IMR-90 (cell line): Measurements from ENCODE around the gene FAM81A. TPM values are rescaled to one million over a fixed set of nuclear protein-coding genes. Genes with fewer than 3 reads are reported as not detected.

Experiments
- ATAC-seq: fragments of 200-7000 bp; cut with Tn5 transposase; 2 replicates; pipeline ENCODE4 v1.9.1; 2020; ENCODE audit warnings: low read depth, mild to moderate bottlenecking, moderate library complexity
- BruUV-seq: library from RNA; stranded (reverse); fragments of 400-500 nt; replicated peaks from 2 replicates; lab custom pipeline; 2021; lab: Mats Ljungman, UMichigan
- CTCF ChIA-PET: fragments of 300-600 bp; formaldehyde crosslinking; extraction: SDS; loops from one replicate; lab custom pipeline; 2021; ENCODE audit warnings: antibody characterized with exemption; lab: Yijun Ruan, JAX
- POLR2A ChIA-PET: fragments of 300-600 bp; sonication (Branson Sonifier 250); formaldehyde crosslinking; loops from one replicate; lab custom pipeline; 2022; ENCODE audit warnings: antibody characterized with exemption; ENCODE audit not compliant: unreplicated experiment; lab: Charles Lee
- DNase-seq: peaks from one replicate; pipeline ENCODE4 v3.0.0; 2013
- H2AFZ ChIP-seq: replicated peaks from 2 replicates; pipeline ENCODE3; 2013; ENCODE audit warnings: low read length, mild to moderate bottlenecking; ENCODE audit not compliant: poor library complexity
- H2AK5ac ChIP-seq: 2 replicates; pipeline ENCODE4 v1.6.1; 2013; ENCODE audit warnings: low read depth, low read length, inconsistent platforms
- H2AK9ac ChIP-seq: replicated peaks from 2 replicates; pipeline ENCODE3; 2013; ENCODE audit warnings: mild to moderate bottlenecking, low read depth, low read length, moderate library complexity; ENCODE audit not compliant: poor library complexity
- H2BK120ac ChIP-seq: 2 replicates; pipeline ENCODE4 v1.6.1; 2013; ENCODE audit warnings: low read depth, low read length, inconsistent platforms
- H2BK15ac ChIP-seq: 3 replicates; pipeline ENCODE4 v1.6.1; 2013; ENCODE audit warnings: low read depth, low read length, inconsistent platforms
- H2BK20ac ChIP-seq: 2 replicates; pipeline ENCODE4 v1.6.1; 2013; ENCODE audit warnings: low read depth, mild to moderate bottlenecking, inconsistent platforms, low read length, moderate library complexity
- H2BK5ac ChIP-seq: 2 replicates; pipeline ENCODE4 v1.6.1; 2013; ENCODE audit warnings: mild to moderate bottlenecking, low read depth, low read length, inconsistent platforms; ENCODE audit not compliant: poor library complexity, severe bottlenecking
- H3K14ac ChIP-seq: replicated peaks from 2 replicates; pipeline ENCODE4 v1.6.1; 2013; ENCODE audit warnings: low read depth, low read length, inconsistent platforms
- H3K18ac ChIP-seq: 2 replicates; pipeline ENCODE4 v1.6.1; 2013; ENCODE audit warnings: low read depth, low read length, control low read depth
- H3K23ac ChIP-seq: 2 replicates; pipeline ENCODE4 v1.6.1; 2013; ENCODE audit warnings: low read depth, low read length, inconsistent platforms
- H3K27ac ChIP-seq: 2 replicates; pipeline ENCODE4 v1.5.1; 2013; ENCODE audit warnings: mild to moderate bottlenecking, control low read depth, low read length; ENCODE audit not compliant: insufficient read depth
- H3K27me3 ChIP-seq: 2 replicates; pipeline ENCODE4 v1.6.1; 2013; ENCODE audit warnings: low read length; ENCODE audit not compliant: control insufficient read depth, insufficient read depth
- H3K36me3 ChIP-seq: 2 replicates; pipeline ENCODE4 v1.6.1; 2013; ENCODE audit warnings: low read length, mixed read lengths; ENCODE audit not compliant: control insufficient read depth, insufficient read depth
- H3K4ac ChIP-seq: 2 replicates; pipeline ENCODE4 v1.6.1; 2013; ENCODE audit warnings: low read depth, low read length, inconsistent platforms
- H3K4me1 ChIP-seq: 2 replicates; pipeline ENCODE4 v1.6.1; 2013; ENCODE audit warnings: low read length, mixed read lengths; ENCODE audit not compliant: control insufficient read depth, insufficient read depth
- H3K4me2 ChIP-seq: 2 replicates; pipeline ENCODE4 v1.6.1; 2013; ENCODE audit warnings: low read depth, mild to moderate bottlenecking, control low read depth, low read length, moderate library complexity
- H3K4me3 ChIP-seq: 2 replicates; pipeline ENCODE4 v1.5.1; 2013; ENCODE audit warnings: low read depth, mild to moderate bottlenecking, control low read depth, low read length, moderate library complexity; ENCODE audit not compliant: insufficient read depth
- H3K56ac ChIP-seq: 2 replicates; pipeline ENCODE4 v1.6.1; 2013; ENCODE audit warnings: low read length, inconsistent platforms; ENCODE audit not compliant: insufficient read depth; ENCODE audit errors: extremely low read depth
- H3K79me1 ChIP-seq, 2 experiments: 2 replicates each; pipeline ENCODE4 v1.6.1; 2013; ENCODE audit warnings: low read length in 2 of 2, inconsistent platforms in 1 of 2, low read depth in 1 of 2
- H3K9ac ChIP-seq: 2 replicates; pipeline ENCODE4 v1.6.1; 2013; ENCODE audit warnings: low read depth, low read length, control low read depth
- H3K9me1 ChIP-seq: 2 replicates; pipeline ENCODE4 v1.6.1; 2013; ENCODE audit warnings: low read length, inconsistent platforms; ENCODE audit not compliant: insufficient read depth
- H3K9me3 ChIP-seq: 2 replicates; pipeline ENCODE4 v1.6.1; 2013; ENCODE audit warnings: low read length; ENCODE audit not compliant: control insufficient read depth, insufficient read depth
- H4K20me1 ChIP-seq: 2 replicates; pipeline ENCODE4 v1.6.1; 2013; ENCODE audit warnings: low read length, inconsistent platforms; ENCODE audit not compliant: insufficient read depth
- H4K5ac ChIP-seq: 2 replicates; pipeline ENCODE4 v1.6.1; 2013; ENCODE audit warnings: mild to moderate bottlenecking, low read depth, low read length, control low read depth
- H4K8ac ChIP-seq, 2 experiments: 2 replicates each; pipeline ENCODE4 v1.6.1; 2013; ENCODE audit warnings: low read depth in 2 of 2, low read length in 2 of 2, control low read depth in 1 of 2, inconsistent platforms in 1 of 2
- H4K91ac ChIP-seq: 2 replicates; pipeline ENCODE4 v1.6.1; 2013; ENCODE audit warnings: low read depth, low read length, inconsistent platforms; ENCODE audit not compliant: insufficient read depth
- BHLHE40 ChIP-seq: fragments of 150-350 bp; IDR thresholded peaks from 2 replicates; pipeline ENCODE4 v1.6.1; 2016; ENCODE audit warnings: mild to moderate bottlenecking, low read depth, low read length
- CEBPB ChIP-seq: IDR thresholded peaks from 2 replicates; pipeline ENCODE4 v1.6.1; 2012; ENCODE audit warnings: low read depth, low read length, improper control_type of control experiment
- CHD1 ChIP-seq: IDR thresholded peaks from 2 replicates; pipeline ENCODE4 v1.6.1; 2012; ENCODE audit warnings: low read depth, low read length, improper control_type of control experiment
- CTCF ChIP-seq: conservative IDR thresholded peaks from 2 replicates; pipeline ENCODE4 v1.5.1; 2012; ENCODE audit warnings: mild to moderate bottlenecking, low read depth, low read length, improper control_type of control experiment
- ELK1 ChIP-seq: fragments of 150-350 bp; IDR thresholded peaks from 2 replicates; pipeline ENCODE4 v1.6.1; 2016; ENCODE audit warnings: low read depth, mild to moderate bottlenecking, low read length, moderate library complexity, borderline replicate concordance
- FOS ChIP-seq: fragments of 150-350 bp; IDR thresholded peaks from 2 replicates; pipeline ENCODE4 v1.6.1; 2016; ENCODE audit warnings: low read depth, low read length
- MAFK ChIP-seq: IDR thresholded peaks from 2 replicates; pipeline ENCODE4 v1.6.1; 2012; ENCODE audit warnings: low read depth, low read length, improper control_type of control experiment
- MAZ ChIP-seq: IDR thresholded peaks from 2 replicates; pipeline ENCODE4 v1.6.1; 2012; ENCODE audit warnings: low read depth, mild to moderate bottlenecking, low read length, improper control_type of control experiment, moderate library complexity, borderline replicate concordance
- MXI1 ChIP-seq: IDR thresholded peaks from 2 replicates; pipeline ENCODE4 v1.6.1; 2012; ENCODE audit warnings: low read depth, mild to moderate bottlenecking, low read length, moderate library complexity, borderline replicate concordance
- NFE2L2 ChIP-seq: fragments of 150-350 bp; IDR thresholded peaks from 2 replicates; pipeline ENCODE4 v1.6.1; 2016; ENCODE audit warnings: low read depth, mild to moderate bottlenecking, low read length
- POLR2A ChIP-seq: IDR thresholded peaks from 2 replicates; pipeline ENCODE4 v1.6.1; 2012; ENCODE audit warnings: mild to moderate bottlenecking, low read depth, low read length
- RAD21 ChIP-seq: IDR thresholded peaks from 2 replicates; pipeline ENCODE4 v1.6.1; 2012; ENCODE audit warnings: low read length, improper control_type of control experiment
- RCOR1 ChIP-seq: IDR thresholded peaks from 2 replicates; pipeline ENCODE4 v1.6.1; 2012; ENCODE audit warnings: mild to moderate bottlenecking, low read length, improper control_type of control experiment; ENCODE audit not compliant: insufficient replicate concordance
- RFX5 ChIP-seq: IDR thresholded peaks from 2 replicates; pipeline ENCODE4 v1.8.0; 2012; ENCODE audit warnings: low read depth, mild to moderate bottlenecking, low read length, moderate library complexity
- SMC3 ChIP-seq: fragments of 150-350 bp; IDR thresholded peaks from 2 replicates; pipeline ENCODE4 v1.6.1; 2016; ENCODE audit warnings: low read depth, mild to moderate bottlenecking, antibody characterized with exemption, low read length, moderate library complexity
- USF2 ChIP-seq: fragments of 150-350 bp; IDR thresholded peaks from 2 replicates; pipeline ENCODE4 v1.6.1; 2017; ENCODE audit warnings: mild to moderate bottlenecking, antibody characterized with exemption, low read length, low read depth
- WGBS, 2 experiments: methylation state at CpG; one replicate each; pipeline versions ENCODE4 v1.1.5 to v1.1.7; 2013; ENCODE audit warnings: missing lambda C conversion rate in 2 of 2; ENCODE audit not compliant: insufficient read length in 1 of 2; ENCODE audit errors: extremely low coverage in 2 of 2; 5-methylcytosine and 5-hydroxymethylcytosine counted together
- dilution Hi-C: fragments of 300-500 bp; cut with HindIII; formaldehyde crosslinking; loops from one replicate; pipeline ENCODE4 v1.14.3; 2018; ENCODE audit warnings: low sequenced_read_pairs; ENCODE audit not compliant: unreplicated experiment
- in situ Hi-C: fragments of 300-500 bp; cut with MboI; formaldehyde crosslinking; loops from 3 replicates; pipeline ENCODE4 v1.14.3; 2019; ENCODE audit warnings: low sequenced_read_pairs, inconsistent platforms, mixed read lengths
- intact Hi-C: fragments of 100-400 bp; cut with micrococcal nuclease; formaldehyde crosslinking; loops from 2 replicates; pipeline ENCODE4 v1.10.0; 2022
- polyA plus RNA-seq, 3 experiments: library from polyadenylated mRNA; depleted of rRNA; stranded (reverse); fragments of >200 nt; gene quantifications; 2 replicates each; pipeline ENCODE4 v1.2.3, GENCODE V29; 2012; ENCODE audit warnings: low replicate concordance in 1 of 3
- total RNA-seq: library from RNA; depleted of rRNA; stranded (reverse); fragments of >200 nt; gene quantifications from 2 replicates; pipeline ENCODE4 v1.2.3, GENCODE V29; 2012

Gene FAM81A
- total and polyA plus RNA-seq, 2 of the 4 experiments (the other 2 are of a cell fraction), result not detected

- H4K20me1 ChIP-seq, result no peaks in the 10 kb centered on the region
- TF ChIP-seq POLR2A (no peak), USF2 (no peak), NFE2L2 (no peak), FOS (no peak), MAFK (no peak), RFX5 (no peak), MAZ (no peak), ELK1 (no peak), BHLHE40 (no peak), CTCF (no peak), SMC3 (no peak), CEBPB (no peak), RCOR1 (no peak), RAD21 (no peak), MXI1 (no peak), CHD1 (no peak)
- DNase-seq (no peak), ATAC-seq (no peak)
- H4K8ac ChIP-seq, result no peak overlapping the region
- H3K36me3 ChIP-seq, result no peaks in the 10 kb centered on the region
- H3K79me1 ChIP-seq, result no peaks in the 10 kb centered on the region
- no peak overlapping the region for H3K4ac ChIP-seq
- no CpG with 5 or more reads among the region's 3 CpGs for WGBS, 2 experiments
- no peak overlapping the region for H3K23ac ChIP-seq
- no peaks in the 10 kb centered on the region for H3K4me1 ChIP-seq
- CTCF ChIA-PET, result no interaction called here
- no peak overlapping the region for H2BK15ac ChIP-seq
- H2AK5ac ChIP-seq, result no peak overlapping the region
- dilution Hi-C loops, result no loop called here
- no peak overlapping the region for H3K27ac ChIP-seq
- no peak overlapping the region for H3K18ac ChIP-seq
- H2AK9ac ChIP-seq, result no peak overlapping the region
- H3K9me1 ChIP-seq, result no peaks in the 10 kb centered on the region
- in situ Hi-C loops, result no loop called here
- POLR2A ChIA-PET, result no interaction called here
- peaks cover 11% of the 10 kb centered on the region for H3K27me3 ChIP-seq
- no peak overlapping the region for H2AFZ ChIP-seq
- H3K9me3 ChIP-seq, result no peaks in the 10 kb centered on the region
- no peak overlapping the region for H3K56ac ChIP-seq
- H2BK20ac ChIP-seq, result no peak overlapping the region
- no peak overlapping the region for H3K4me3 ChIP-seq
- H3K9ac ChIP-seq, result no peak overlapping the region
- no peak overlapping the region for H4K5ac ChIP-seq
- H3K14ac ChIP-seq, result no peak overlapping the region
- no peak overlapping the region for H4K91ac ChIP-seq
- no peak overlapping the region for H2BK5ac ChIP-seq
- no peak overlapping the region for H2BK120ac ChIP-seq
- H3K4me2 ChIP-seq, result no peak overlapping the region
- intact Hi-C loops, result no loop called here
- no TSS peak for BruUV-seq
Observed at GRCh38 chr15:59406446-59406845, 31.5 kb upstream of the FAM81A start.
